ENCODE results near the gene IKBKE. TPM values are rescaled to one million over a fixed set of nuclear protein-coding genes. Genes with fewer than 3 reads are reported as not detected.

IKBKE gene
- total and polyA plus RNA-seq, 2 donors (not counting 3 experiments of a cell fraction or from before 2014, with no cell fraction given) = 17.9 to 20.7 TPM

- ChIA-PET CTCF (interaction anchor here (0.9 to 2.2 kb wide), 4 partner anchors 11 to 33 kb away, joined by 3 to 10 read pairs (median 4); no protein-coding TSS in a partner anchor), POLR2A (no interaction called here)
- Histone ChIP-seq H3K4me2 (ENCODE audit: insufficient read depth, low read length) (no peak overlapping the region), H3K9me1 (replicated peaks; ENCODE audit: control insufficient read depth, extremely low read depth, insufficient read depth, low read length) (no peaks in the 10 kb centered on the region), H3K9ac (replicated peaks; ENCODE audit: extremely low read depth, insufficient read depth, low read length) (no peak overlapping the region), H3K36me3 (ENCODE audit: control insufficient read depth in 2 of 2, extremely low read depth in 1 of 2, insufficient read depth in 2 of 2, low read length in 2 of 2) (peaks cover 19 to 38% of the 10 kb centered on the region in 2 experiments), H3K9me3 (replicated peaks; ENCODE audit: control insufficient read depth, insufficient read depth, low read length) (no peaks in the 10 kb centered on the region), H3K4me1 (ENCODE audit: control insufficient read depth, extremely low read depth, insufficient read depth, low read length) (peaks cover 22% of the 10 kb centered on the region), H3K79me2 (ENCODE audit: control insufficient read depth, insufficient read depth, low read length) (no peaks in the 10 kb centered on the region), H4K20me1 (replicated peaks; ENCODE audit: control insufficient read depth, extremely low read depth, insufficient read depth, low read length) (no peaks in the 10 kb centered on the region), H2AFZ (ENCODE audit: low read depth, low read length) (no peak overlapping the region), H3K27ac (ENCODE audit: insufficient read depth, low read depth, low read length) (no peak overlapping the region), H3K4me3 (replicated peaks in 1 of 3; ENCODE audit: insufficient read depth in 1 of 3, low read depth in 1 of 3, low read length in 3 of 3) (no peak overlapping the region), H3K27me3 (ENCODE audit: control insufficient read depth in 2 of 2, insufficient read depth in 2 of 2, low read length in 2 of 2) (no peaks in the 10 kb centered on the region)
- TF ChIP-seq POLR2A (IDR thresholded peaks at IDR 0.05; ENCODE audit: low read depth, low read length) = no peak
- TF ChIP-seq MYC (IDR thresholded peaks at IDR 0.05; ENCODE audit: low read depth, low read length) = no peak
- no peak for TF ChIP-seq EZH2 (IDR thresholded peaks at IDR 0.05; ENCODE audit: borderline replicate concordance, low read depth, low read length, severe bottlenecking)
- no peak for TF ChIP-seq MAX (IDR thresholded peaks at IDR 0.05; ENCODE audit: insufficient read depth, insufficient read length)
- BruUV-seq (replicated peaks) = no TSS peak
- no peak for FAIRE-seq
- no peak for DNase-seq (ENCODE audit: low read depth, low spot score)
- intact Hi-C loops (cut with micrococcal nuclease) = no loop called here
- dilution Hi-C loops (cut with MboI; ENCODE audit: extremely low pct_ligation_motif_present, low sequenced_read_pairs) = no loop called here
Measured at GRCh38 chr1:206445911-206446356, 24.3 kb upstream of the IKBKE start.

- ChIA-PET CTCF (interaction anchor here (1.1 to 2.2 kb wide), 2 partner anchors 14 kb away, joined by 3 to 10 read pairs; no protein-coding TSS in a partner anchor), POLR2A (no interaction called here)
- no peaks in the 10 kb centered on the region for H3K9me3 ChIP-seq (replicated peaks; ENCODE audit: control insufficient read depth, insufficient read depth, low read length)
- FAIRE-seq (no peak), DNase-seq (ENCODE audit: low read depth, low spot score) (no peak)
- no peaks in the 10 kb centered on the region for H3K9me1 ChIP-seq (replicated peaks; ENCODE audit: control insufficient read depth, extremely low read depth, insufficient read depth, low read length)
- no peak overlapping the region for H2AFZ ChIP-seq (ENCODE audit: low read depth, low read length)
- peaks cover 22% of the 10 kb centered on the region for H3K4me1 ChIP-seq (ENCODE audit: control insufficient read depth, extremely low read depth, insufficient read depth, low read length)
- no peak overlapping the region for H3K4me2 ChIP-seq (ENCODE audit: insufficient read depth, low read length)
- BruUV-seq (replicated peaks) = no TSS peak
- no peaks in the 10 kb centered on the region for H3K27me3 ChIP-seq (ENCODE audit: control insufficient read depth in 2 of 2, insufficient read depth in 2 of 2, low read length in 2 of 2)
- H4K20me1 ChIP-seq (replicated peaks; ENCODE audit: control insufficient read depth, extremely low read depth, insufficient read depth, low read length) = no peaks in the 10 kb centered on the region
- intact Hi-C loops (cut with micrococcal nuclease) (no loop called here), dilution Hi-C loops (cut with MboI; ENCODE audit: extremely low pct_ligation_motif_present, low sequenced_read_pairs) (no loop called here)
- no peak overlapping the region for H3K9ac ChIP-seq (replicated peaks; ENCODE audit: extremely low read depth, insufficient read depth, low read length)
- TF ChIP-seq MAX (IDR thresholded peaks at IDR 0.05; ENCODE audit: insufficient read depth, insufficient read length) = no peak
- no peak overlapping the region for H3K4me3 ChIP-seq (replicated peaks in 1 of 3; ENCODE audit: insufficient read depth in 1 of 3, low read depth in 1 of 3, low read length in 3 of 3)
- H3K36me3 ChIP-seq (ENCODE audit: control insufficient read depth in 2 of 2, extremely low read depth in 1 of 2, insufficient read depth in 2 of 2, low read length in 2 of 2) = peaks cover 19 to 40% of the 10 kb centered on the region in 2 experiments
- H3K79me2 ChIP-seq (ENCODE audit: control insufficient read depth, insufficient read depth, low read length) = no peaks in the 10 kb centered on the region
- H3K27ac ChIP-seq (ENCODE audit: insufficient read depth, low read depth, low read length) = no peak overlapping the region
Measured at GRCh38 chr1:206446688-206447421, 23.4 kb upstream of the IKBKE start.

Data from endothelial cell of umbilical vein (primary cell).